ENCODE measurements around the gene SECISBP2.

Gene SECISBP2

GRCh38 chr9:89350988-89351557 lies 32.8 kb downstream of the SECISBP2 start:
- H3K36me3 Mint-ChIP-seq (ENCODE audit: low read depth) = peaks cover 86% of the 10 kb centered on the region
- no peaks in the 10 kb centered on the region for H3K9me3 Mint-ChIP-seq
- H3K27me3 Mint-ChIP-seq = no peaks in the 10 kb centered on the region
- no peak overlapping the region for H3K27ac Mint-ChIP-seq
- H3K4me3 Mint-ChIP-seq = no peak overlapping the region
- H3K4me1 Mint-ChIP-seq (ENCODE audit: low read depth) = peaks cover 18% of the 10 kb centered on the region

GRCh38 chr9:89351584-89352300 lies 33.4 kb downstream of the SECISBP2 start:
- H3K36me3 Mint-ChIP-seq (ENCODE audit: low read depth) = peaks cover 84% of the 10 kb centered on the region
- peak overlapping the region; percentile 32 for H3K27ac Mint-ChIP-seq
- H3K27me3 Mint-ChIP-seq = no peaks in the 10 kb centered on the region
- no peaks in the 10 kb centered on the region for H3K9me3 Mint-ChIP-seq
- no peak overlapping the region for H3K4me3 Mint-ChIP-seq
- peaks cover 18% of the 10 kb centered on the region for H3K4me1 Mint-ChIP-seq (ENCODE audit: low read depth)

- no peaks in the 10 kb centered on the region for H3K27me3 Mint-ChIP-seq
- H3K36me3 Mint-ChIP-seq (ENCODE audit: low read depth) = peaks cover 83% of the 10 kb centered on the region
- no peak overlapping the region for H3K4me3 Mint-ChIP-seq
- no peaks in the 10 kb centered on the region for H3K9me3 Mint-ChIP-seq
- H3K4me1 Mint-ChIP-seq (ENCODE audit: low read depth) = peaks cover 21% of the 10 kb centered on the region
- peak overlapping the region; percentile 57 for H3K27ac Mint-ChIP-seq
These were observed 34.2 kb downstream of the SECISBP2 start for GRCh38 chr9:89352451-89352850.

- H3K9me3 Mint-ChIP-seq = no peaks in the 10 kb centered on the region
- no peaks in the 10 kb centered on the region for H3K27me3 Mint-ChIP-seq
- H3K36me3 Mint-ChIP-seq (ENCODE audit: low read depth) = peaks cover 79% of the 10 kb centered on the region
- H3K4me3 Mint-ChIP-seq = no peak overlapping the region
- peak overlapping the region; percentile 57 for H3K27ac Mint-ChIP-seq
- peaks cover 21% of the 10 kb centered on the region for H3K4me1 Mint-ChIP-seq (ENCODE audit: low read depth)
These were observed 34.8 kb downstream of the SECISBP2 start for GRCh38 chr9:89352874-89353649.

GRCh38 chr9:89353989-89354388 lies 35.7 kb downstream of the SECISBP2 start:
- H3K9me3 Mint-ChIP-seq = no peaks in the 10 kb centered on the region
- H3K36me3 Mint-ChIP-seq (ENCODE audit: low read depth) = peaks cover 76% of the 10 kb centered on the region
- H3K27ac Mint-ChIP-seq = no peak overlapping the region
- H3K4me3 Mint-ChIP-seq = no peak overlapping the region
- H3K27me3 Mint-ChIP-seq = no peaks in the 10 kb centered on the region
- peaks cover 21% of the 10 kb centered on the region for H3K4me1 Mint-ChIP-seq (ENCODE audit: low read depth)

GRCh38 chr9:89354471-89354870 lies 36.2 kb downstream of the SECISBP2 start:
- Mint-ChIP-seq H3K4me3 (no peak overlapping the region), H3K27me3 (no peaks in the 10 kb centered on the region), H3K36me3 (ENCODE audit: low read depth) (peaks cover 76% of the 10 kb centered on the region), H3K4me1 (ENCODE audit: low read depth) (peaks cover 21% of the 10 kb centered on the region), H3K27ac (no peak overlapping the region), H3K9me3 (no peaks in the 10 kb centered on the region)

- H3K27ac Mint-ChIP-seq = peak overlapping the region; percentile 15
- peaks cover 14% of the 10 kb centered on the region for H3K4me1 Mint-ChIP-seq (ENCODE audit: low read depth)
- no peaks in the 10 kb centered on the region for H3K9me3 Mint-ChIP-seq
- no peaks in the 10 kb centered on the region for H3K27me3 Mint-ChIP-seq
- peaks cover 78% of the 10 kb centered on the region for H3K36me3 Mint-ChIP-seq (ENCODE audit: low read depth)
- H3K4me3 Mint-ChIP-seq = no peak overlapping the region
These were observed 38.5 kb downstream of the SECISBP2 start for GRCh38 chr9:89356782-89357181.

GRCh38 chr9:89357331-89358197 lies 39.3 kb downstream of the SECISBP2 start:
- Mint-ChIP-seq H3K27me3 (no peaks in the 10 kb centered on the region), H3K4me1 (ENCODE audit: low read depth) (peaks cover 6% of the 10 kb centered on the region), H3K4me3 (no peak overlapping the region), H3K27ac (peak overlapping the region; percentile 71), H3K9me3 (no peaks in the 10 kb centered on the region), H3K36me3 (ENCODE audit: low read depth) (peaks cover 71% of the 10 kb centered on the region)

- peaks cover 3% of the 10 kb centered on the region for H3K4me1 Mint-ChIP-seq (ENCODE audit: low read depth)
- no peaks in the 10 kb centered on the region for H3K9me3 Mint-ChIP-seq
- H3K36me3 Mint-ChIP-seq (ENCODE audit: low read depth) = peaks cover 71% of the 10 kb centered on the region
- H3K27me3 Mint-ChIP-seq = no peaks in the 10 kb centered on the region
- H3K4me3 Mint-ChIP-seq = no peak overlapping the region
- H3K27ac Mint-ChIP-seq = no peak overlapping the region
These were observed 40.1 kb downstream of the SECISBP2 start for GRCh38 chr9:89358376-89358916.

GRCh38 chr9:89358985-89359384 lies 40.7 kb downstream of the SECISBP2 start:
- H3K4me3 Mint-ChIP-seq = no peak overlapping the region
- no peaks in the 10 kb centered on the region for H3K9me3 Mint-ChIP-seq
- H3K27me3 Mint-ChIP-seq = no peaks in the 10 kb centered on the region
- peaks cover 3% of the 10 kb centered on the region for H3K4me1 Mint-ChIP-seq (ENCODE audit: low read depth)
- H3K27ac Mint-ChIP-seq = no peak overlapping the region
- H3K36me3 Mint-ChIP-seq (ENCODE audit: low read depth) = peaks cover 65% of the 10 kb centered on the region

- H3K4me3 Mint-ChIP-seq = no peak overlapping the region
- H3K36me3 Mint-ChIP-seq (ENCODE audit: low read depth) = peaks cover 57% of the 10 kb centered on the region
- H3K27me3 Mint-ChIP-seq = no peaks in the 10 kb centered on the region
- H3K9me3 Mint-ChIP-seq = no peaks in the 10 kb centered on the region
- H3K4me1 Mint-ChIP-seq (ENCODE audit: low read depth) = peaks cover 3% of the 10 kb centered on the region
- H3K27ac Mint-ChIP-seq = peak overlapping the region; percentile 34
These were observed 41.5 kb downstream of the SECISBP2 start for GRCh38 chr9:89359751-89360261.

- no peak overlapping the region for H3K4me3 Mint-ChIP-seq
- H3K27ac Mint-ChIP-seq = peak overlapping the region; percentile 34
- peaks cover 50% of the 10 kb centered on the region for H3K36me3 Mint-ChIP-seq (ENCODE audit: low read depth)
- H3K27me3 Mint-ChIP-seq = no peaks in the 10 kb centered on the region
- H3K4me1 Mint-ChIP-seq (ENCODE audit: low read depth) = peaks cover 3% of the 10 kb centered on the region
- no peaks in the 10 kb centered on the region for H3K9me3 Mint-ChIP-seq
These were observed 42.2 kb downstream of the SECISBP2 start for GRCh38 chr9:89360465-89360864.

- peaks cover 45% of the 10 kb centered on the region for H3K36me3 Mint-ChIP-seq (ENCODE audit: low read depth)
- H3K4me3 Mint-ChIP-seq = no peak overlapping the region
- no peaks in the 10 kb centered on the region for H3K27me3 Mint-ChIP-seq
- H3K9me3 Mint-ChIP-seq = no peaks in the 10 kb centered on the region
- peaks cover 3% of the 10 kb centered on the region for H3K4me1 Mint-ChIP-seq (ENCODE audit: low read depth)
- H3K27ac Mint-ChIP-seq = no peak overlapping the region
These were observed 42.7 kb downstream of the SECISBP2 start for GRCh38 chr9:89361031-89361430.

Measured in stimulated activated naive CD8-positive, alpha-beta T cell treated with anti-CD3 and anti-CD28 coated beads, Interleukin-15, Interleukin-2, amounts not matched to agents 100 ng/mL and 50 ng/mL, for 24 hours (primary cell).